Measurements from ENCODE around the gene CXCL1. TPM values are rescaled to one million over a fixed set of nuclear protein-coding genes. Genes with fewer than 3 reads are reported as not detected.

Gene CXCL1
- total and polyA plus RNA-seq, 2 donors (not counting 1 experiment from before 2014, with no cell fraction given), result 0.24 TPM; not detected in 1

GRCh38 chr4:73860917-73861316 is 8.3 kb upstream of the CXCL1 start:
- H3K9me3 ChIP-seq (ENCODE audit: control extremely low read depth in 1 of 3, control insufficient read depth in 2 of 3, insufficient read depth in 1 of 3, low read length in 2 of 3), result no peaks in the 10 kb centered on the region
- no peak for DNase-seq
- Mint-ChIP-seq H3K27ac (no peak overlapping the region), H3K9me3 (ENCODE audit: insufficient read depth) (no peaks in the 10 kb centered on the region), H3K4me3 (no peak overlapping the region), H3K4me1 (no peaks in the 10 kb centered on the region), H3K27me3 (peaks cover 7% of the 10 kb centered on the region)
- ATAC-seq (ENCODE audit: low read depth), result no peak
- no peaks in the 10 kb centered on the region for H3K4me1 ChIP-seq (ENCODE audit: control insufficient read depth in 2 of 2, insufficient read depth in 2 of 2, low read length in 2 of 2)
- no peaks in the 10 kb centered on the region for H3K79me2 ChIP-seq (ENCODE audit: control insufficient read depth, insufficient read depth, low read length)
- no peak overlapping the region for H2AFZ ChIP-seq (ENCODE audit: insufficient read depth, low read depth, low read length, poor library complexity, severe bottlenecking)
- no peaks in the 10 kb centered on the region for H4K20me1 ChIP-seq (ENCODE audit: control insufficient read depth, insufficient read depth, low read length, poor library complexity, severe bottlenecking)
- no peak overlapping the region for H3K4me3 ChIP-seq (ENCODE audit: control extremely low read depth in 1 of 5, extremely low read depth in 1 of 5, insufficient read depth in 1 of 5, low read depth in 2 of 5, low read length in 4 of 5)
- no peak overlapping the region for H3K4me2 ChIP-seq (replicated peaks; ENCODE audit: low read depth, low read length, poor library complexity, severe bottlenecking)
- WGBS (ENCODE audit: insufficient coverage), result no CpG with 5 or more reads among the region's 3 CpGs
- H3K27ac ChIP-seq (ENCODE audit: low read length in 2 of 2), result no peak overlapping the region
- ChIA-PET POLR2A (no interaction called here), CTCF (no interaction called here)
- no peak overlapping the region for H3K9ac ChIP-seq (ENCODE audit: low read length)
- intact Hi-C loops (cut with micrococcal nuclease), result no loop called here
- peaks cover 0 to 3% (median 0%) of the 10 kb centered on the region in 4 experiments for H3K27me3 ChIP-seq (replicated peaks in 1 of 4; ENCODE audit: control extremely low read depth in 1 of 4, control insufficient read depth in 3 of 4, insufficient read depth in 4 of 4, low read length in 3 of 4)
- H3K36me3 ChIP-seq (replicated peaks in 1 of 2; ENCODE audit: control extremely low read depth in 1 of 2, control insufficient read depth in 1 of 2, extremely low read depth in 1 of 2, insufficient read depth in 2 of 2, low read length in 1 of 2), result no peaks in the 10 kb centered on the region
- TF ChIP-seq, protein P1, sequence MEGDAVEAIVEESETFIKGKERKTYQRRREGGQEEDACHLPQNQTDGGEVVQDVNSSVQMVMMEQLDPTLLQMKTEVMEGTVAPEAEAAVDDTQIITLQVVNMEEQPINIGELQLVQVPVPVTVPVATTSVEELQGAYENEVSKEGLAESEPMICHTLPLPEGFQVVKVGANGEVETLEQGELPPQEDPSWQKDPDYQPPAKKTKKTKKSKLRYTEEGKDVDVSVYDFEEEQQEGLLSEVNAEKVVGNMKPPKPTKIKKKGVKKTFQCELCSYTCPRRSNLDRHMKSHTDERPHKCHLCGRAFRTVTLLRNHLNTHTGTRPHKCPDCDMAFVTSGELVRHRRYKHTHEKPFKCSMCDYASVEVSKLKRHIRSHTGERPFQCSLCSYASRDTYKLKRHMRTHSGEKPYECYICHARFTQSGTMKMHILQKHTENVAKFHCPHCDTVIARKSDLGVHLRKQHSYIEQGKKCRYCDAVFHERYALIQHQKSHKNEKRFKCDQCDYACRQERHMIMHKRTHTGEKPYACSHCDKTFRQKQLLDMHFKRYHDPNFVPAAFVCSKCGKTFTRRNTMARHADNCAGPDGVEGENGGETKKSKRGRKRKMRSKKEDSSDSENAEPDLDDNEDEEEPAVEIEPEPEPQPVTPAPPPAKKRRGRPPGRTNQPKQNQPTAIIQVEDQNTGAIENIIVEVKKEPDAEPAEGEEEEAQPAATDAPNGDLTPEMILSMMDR (IDR thresholded peaks at IDR 0.05), result no peak
- no peak for TF ChIP-seq EZH2 (IDR thresholded peaks at IDR 0.05; ENCODE audit: borderline replicate concordance, insufficient read depth, low read depth, low read length, poor library complexity, severe bottlenecking)

DNA sequence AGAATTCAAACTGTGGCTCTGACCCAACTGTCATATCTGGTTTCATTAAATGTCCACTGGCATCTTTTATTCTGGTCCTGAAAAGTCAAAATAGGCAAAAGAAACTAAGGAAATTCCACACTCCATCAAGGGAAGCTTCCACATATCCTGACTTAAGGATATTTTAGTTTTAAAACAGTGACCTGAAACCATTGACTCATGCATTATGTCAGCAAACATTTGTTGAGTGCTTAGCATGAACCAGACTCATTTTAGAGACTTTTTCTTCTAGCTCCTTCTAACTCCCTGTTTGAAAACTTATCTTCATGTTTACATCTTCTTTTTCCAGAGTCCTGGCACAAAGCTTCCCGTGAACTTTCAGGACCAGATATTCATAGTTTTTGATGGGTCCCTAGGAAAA is 6.9 kb upstream of the CXCL1 start:
- ChIA-PET CTCF (no interaction called here), POLR2A (no interaction called here)
- no peak overlapping the region for H3K27ac ChIP-seq (ENCODE audit: low read length in 2 of 2)
- no peaks in the 10 kb centered on the region for H3K9me3 ChIP-seq (ENCODE audit: control extremely low read depth in 1 of 3, control insufficient read depth in 2 of 3, insufficient read depth in 1 of 3, low read length in 2 of 3)
- no peak for ATAC-seq (ENCODE audit: low read depth)
- peaks cover 0 to 3% (median 0%) of the 10 kb centered on the region in 4 experiments for H3K27me3 ChIP-seq (replicated peaks in 1 of 4; ENCODE audit: control extremely low read depth in 1 of 4, control insufficient read depth in 3 of 4, insufficient read depth in 4 of 4, low read length in 3 of 4)
- H3K27me3 Mint-ChIP-seq, result peaks cover 7% of the 10 kb centered on the region
- no peak overlapping the region for H3K4me3 ChIP-seq (ENCODE audit: control extremely low read depth in 1 of 5, extremely low read depth in 1 of 5, insufficient read depth in 1 of 5, low read depth in 2 of 5, low read length in 4 of 5)
- H4K20me1 ChIP-seq (ENCODE audit: control insufficient read depth, insufficient read depth, low read length, poor library complexity, severe bottlenecking), result no peaks in the 10 kb centered on the region
- H3K4me1 ChIP-seq (ENCODE audit: control insufficient read depth in 2 of 2, insufficient read depth in 2 of 2, low read length in 2 of 2), result no peaks in the 10 kb centered on the region
- TF ChIP-seq EZH2 (IDR thresholded peaks at IDR 0.05; ENCODE audit: borderline replicate concordance, insufficient read depth, low read depth, low read length, poor library complexity, severe bottlenecking), result no peak
- TF ChIP-seq, protein P1 (IDR thresholded peaks at IDR 0.05), result no peak
- DNase-seq, result no peak
- no peaks in the 10 kb centered on the region for H3K9me3 Mint-ChIP-seq (ENCODE audit: insufficient read depth)
- no peak overlapping the region for H3K4me3 Mint-ChIP-seq
- WGBS (ENCODE audit: insufficient coverage), result no CpG with 5 or more reads among the region's 1 CpG
- H3K4me2 ChIP-seq (replicated peaks; ENCODE audit: low read depth, low read length, poor library complexity, severe bottlenecking), result no peak overlapping the region
- H3K79me2 ChIP-seq (ENCODE audit: control insufficient read depth, insufficient read depth, low read length), result no peaks in the 10 kb centered on the region
- no peaks in the 10 kb centered on the region for H3K36me3 ChIP-seq (replicated peaks in 1 of 2; ENCODE audit: control extremely low read depth in 1 of 2, control insufficient read depth in 1 of 2, extremely low read depth in 1 of 2, insufficient read depth in 2 of 2, low read length in 1 of 2)
- no peak overlapping the region for H3K27ac Mint-ChIP-seq
- no peaks in the 10 kb centered on the region for H3K4me1 Mint-ChIP-seq
- H3K9ac ChIP-seq (ENCODE audit: low read length), result no peak overlapping the region
- intact Hi-C loops (cut with micrococcal nuclease), result no loop called here
- H2AFZ ChIP-seq (ENCODE audit: insufficient read depth, low read depth, low read length, poor library complexity, severe bottlenecking), result no peak overlapping the region
